Stomach smooth muscle (tissue), 2 donors: ENCODE measurements around the gene SUN2.

ENCODE experiments used
- H3K27ac ChIP-seq: one replicate; pipeline ENCODE4 v1.7.0; 2013; ENCODE audit warnings: mild to moderate bottlenecking, low read length, inconsistent platforms
- H3K27me3 ChIP-seq, 2 donors: one replicate each; pipeline ENCODE4 v1.7.0; 2013; ENCODE audit warnings: low read length in 2 of 2; ENCODE audit not compliant: insufficient read depth in 2 of 2, control insufficient read depth in 1 of 2
- H3K36me3 ChIP-seq, 2 donors: one replicate each; pipeline ENCODE4 v1.7.0; 2013; ENCODE audit warnings: low read length in 2 of 2; ENCODE audit not compliant: control insufficient read depth in 2 of 2, insufficient read depth in 2 of 2
- H3K4me1 ChIP-seq: one replicate; pipeline ENCODE4 v1.7.0; 2013; ENCODE audit warnings: low read length; ENCODE audit not compliant: control insufficient read depth, insufficient read depth
- H3K4me3 ChIP-seq, 2 donors: one replicate each; pipeline ENCODE4 v1.7.0; 2013; ENCODE audit warnings: low read length in 2 of 2
- H3K9ac ChIP-seq, 2 donors: one replicate each; pipeline ENCODE4 v1.7.0; 2013; ENCODE audit warnings: low read length in 2 of 2, mild to moderate bottlenecking in 1 of 2
- H3K9me3 ChIP-seq, 2 donors: one replicate each; pipeline ENCODE4 v1.7.0; 2013; ENCODE audit warnings: low read length in 2 of 2; ENCODE audit not compliant: control insufficient read depth in 2 of 2
- donor health status: healthy.
- donor health status: Pancreatic carcinoma.

The SUN2 gene

DNA sequence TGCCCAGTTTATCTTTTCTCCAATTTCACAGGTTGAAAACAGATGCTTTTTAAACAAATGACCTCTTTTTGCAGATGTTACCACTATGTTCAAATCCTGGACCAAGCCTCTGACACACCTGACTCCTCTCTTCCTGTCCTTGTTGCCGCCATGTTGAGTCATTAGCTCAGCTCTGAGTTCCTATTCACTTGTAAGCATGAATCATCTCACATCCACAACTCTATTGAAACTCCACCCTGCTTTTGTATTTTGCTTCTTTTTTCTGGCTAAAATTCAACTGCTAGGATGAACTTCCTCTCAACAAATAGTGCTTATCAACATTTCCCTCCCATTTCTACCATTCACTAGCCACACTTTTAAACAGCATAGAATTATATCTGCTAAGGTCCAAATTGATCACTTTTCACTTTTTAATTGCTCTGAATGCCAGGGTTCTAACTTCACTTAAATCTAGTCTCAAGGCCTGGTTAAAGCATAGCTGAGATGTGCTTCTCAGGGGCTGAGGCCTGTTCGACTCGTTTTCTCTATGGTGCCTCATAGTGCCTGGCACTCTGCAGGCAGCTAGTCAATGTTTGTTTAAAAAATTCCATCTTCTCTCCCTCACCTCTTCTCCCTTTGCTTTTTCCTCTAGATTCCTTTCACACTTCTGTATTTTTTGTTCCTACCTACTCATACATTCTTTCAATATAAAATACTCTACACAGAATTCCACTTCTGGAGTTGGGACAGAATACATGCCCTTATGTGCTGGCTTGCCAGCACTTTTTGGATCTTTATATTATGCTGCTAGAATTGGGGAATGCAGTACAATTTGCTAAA is 59.0 kb downstream of the SUN2 start:
- H3K27ac ChIP-seq: peak overlapping the region; percentile 20
- H3K4me1 ChIP-seq: peaks cover 60% of the 10 kb centered on the region
- peaks cover 5 to 11% of the 10 kb centered on the region in 2 donors for H3K36me3 ChIP-seq
- H3K4me3 ChIP-seq: peak overlapping the region; percentile 3 to 15
- H3K27me3 ChIP-seq: no peaks in the 10 kb centered on the region
- no peaks in the 10 kb centered on the region for H3K9me3 ChIP-seq
- H3K9ac ChIP-seq: peak overlapping the region; percentile 1 to 29

DNA sequence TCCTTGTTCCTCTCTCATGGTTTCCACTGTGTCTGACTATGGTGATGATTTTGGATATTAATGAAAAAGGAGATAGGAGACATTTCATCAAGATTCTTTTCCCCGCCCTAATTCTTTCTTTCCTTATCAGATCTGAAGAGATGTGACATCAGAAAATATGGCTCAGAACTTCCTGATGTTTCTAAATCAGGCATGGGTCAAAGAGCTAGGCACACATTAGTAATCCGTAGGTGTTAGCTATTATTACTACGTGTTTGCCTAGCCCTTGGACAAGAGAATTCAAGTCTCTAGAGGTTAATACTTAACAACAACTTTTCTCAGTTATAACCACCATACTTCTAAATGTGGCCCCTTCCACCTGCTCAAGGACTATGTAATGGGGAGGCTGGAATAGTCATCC is 60.9 kb downstream of the SUN2 start:
- Histone ChIP-seq H3K27me3 (no peaks in the 10 kb centered on the region), H3K27ac (no peak overlapping the region), H3K9ac (no peak overlapping the region), H3K9me3 (no peaks in the 10 kb centered on the region), H3K4me1 (peaks cover 49% of the 10 kb centered on the region), H3K4me3 (no peak overlapping the region), H3K36me3 (peaks cover 5 to 16% of the 10 kb centered on the region in 2 donors)

DNA sequence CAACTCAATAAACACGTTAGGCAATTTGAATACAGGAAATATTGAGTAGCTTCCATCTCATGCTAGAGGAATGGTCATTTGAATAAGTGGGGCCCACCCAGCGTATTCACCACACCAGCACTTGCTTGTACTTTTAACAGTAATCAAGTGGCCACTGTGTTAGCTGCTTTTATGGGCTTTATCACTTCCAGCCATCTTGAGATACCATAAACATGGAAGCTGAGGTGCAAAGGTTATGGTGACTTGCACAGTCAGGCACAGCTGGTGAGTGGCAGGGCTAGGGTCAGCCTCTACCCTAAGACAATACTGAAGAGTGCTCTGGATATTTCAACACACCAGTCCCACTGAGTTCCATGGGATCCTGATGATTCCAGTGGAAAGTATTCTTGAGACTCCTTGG is 61.7 kb downstream of the SUN2 start:
- H3K27me3 ChIP-seq: no peaks in the 10 kb centered on the region
- peaks cover 40% of the 10 kb centered on the region for H3K4me1 ChIP-seq
- no peak overlapping the region for H3K4me3 ChIP-seq
- no peak overlapping the region for H3K9ac ChIP-seq
- peaks cover 11 to 19% of the 10 kb centered on the region in 2 donors for H3K36me3 ChIP-seq
- H3K9me3 ChIP-seq: no peaks in the 10 kb centered on the region
- no peak overlapping the region for H3K27ac ChIP-seq

DNA sequence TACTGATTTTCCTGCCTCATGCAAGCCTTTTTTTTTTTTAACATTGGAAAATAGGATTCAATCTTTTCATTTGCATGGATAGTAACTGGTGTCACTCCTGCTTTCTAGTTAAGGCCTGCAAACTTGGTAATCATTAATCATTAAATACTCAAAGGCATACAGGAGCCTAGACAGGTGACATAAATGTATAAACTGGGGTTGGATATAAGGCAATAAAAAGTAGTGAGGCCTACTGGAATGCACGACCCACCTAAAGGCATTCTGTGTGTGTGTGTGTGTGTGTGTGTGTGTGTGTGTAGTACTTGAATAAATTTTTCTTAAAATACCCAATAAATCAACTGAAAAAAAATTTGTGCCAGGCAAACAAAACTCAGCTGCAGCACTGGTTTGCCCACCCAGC is 66.1 kb downstream of the SUN2 start:
- Histone ChIP-seq H3K9me3 (no peaks in the 10 kb centered on the region), H3K4me1 (peaks cover 8% of the 10 kb centered on the region), H3K36me3 (peaks cover 39 to 54% of the 10 kb centered on the region in 2 donors), H3K27ac (no peak overlapping the region), H3K9ac (no peak overlapping the region), H3K4me3 (no peak overlapping the region), H3K27me3 (no peaks in the 10 kb centered on the region)

DNA sequence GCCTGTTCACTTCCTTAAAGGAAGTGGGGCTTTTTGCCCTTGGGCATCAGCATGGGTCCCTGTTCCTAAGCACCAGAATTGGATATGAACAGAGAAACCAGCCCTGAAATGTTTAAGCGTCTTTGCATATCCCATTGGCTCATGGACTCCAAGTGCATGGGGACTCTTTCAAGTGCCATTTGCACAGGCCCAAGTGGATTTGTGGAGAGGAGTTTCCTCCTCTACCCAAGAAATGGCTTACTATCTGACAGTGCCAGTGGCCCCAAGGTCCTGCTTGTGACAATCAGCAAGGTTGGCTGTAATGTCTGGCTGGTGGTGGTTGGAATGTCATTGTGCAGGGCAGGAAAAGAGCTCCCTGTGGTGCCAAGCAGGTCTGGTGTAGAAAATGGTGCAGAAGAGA is 70.0 kb downstream of the SUN2 start:
- Histone ChIP-seq H3K4me3 (no peak overlapping the region), H3K9me3 (no peaks in the 10 kb centered on the region), H3K27me3 (no peaks in the 10 kb centered on the region), H3K27ac (no peak overlapping the region), H3K4me1 (peaks cover 18% of the 10 kb centered on the region), H3K36me3 (peaks cover 48 to 49% of the 10 kb centered on the region in 2 donors), H3K9ac (no peak overlapping the region)

DNA sequence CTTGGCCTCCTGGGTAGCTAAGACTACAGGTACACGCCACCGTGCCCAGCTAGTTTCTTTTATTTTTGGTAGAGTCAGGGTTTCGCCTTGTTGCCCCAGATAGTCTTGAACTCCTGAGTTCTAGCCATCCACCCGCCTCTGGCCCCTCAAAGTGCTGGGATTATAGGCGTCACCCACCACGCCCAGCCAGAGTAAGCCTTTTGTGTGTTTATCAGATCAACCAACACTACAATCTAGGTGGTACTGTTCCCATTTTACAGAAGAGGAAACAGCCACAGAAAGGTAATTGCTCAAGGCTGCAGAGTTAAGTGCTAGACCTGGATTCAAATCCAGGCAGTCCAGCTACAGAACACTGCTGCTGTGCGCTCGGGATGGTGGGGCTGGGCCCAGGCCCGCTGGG is 70.9 kb downstream of the SUN2 start:
- H3K36me3 ChIP-seq: peaks cover 48 to 49% of the 10 kb centered on the region in 2 donors

More for the DNA sequence above, 70.9 kb downstream of the SUN2 start:
- Histone ChIP-seq H3K9ac (no peak overlapping the region), H3K27me3 (no peaks in the 10 kb centered on the region), H3K4me3 (no peak overlapping the region), H3K9me3 (no peaks in the 10 kb centered on the region), H3K4me1 (peaks cover 18% of the 10 kb centered on the region), H3K27ac (no peak overlapping the region)
